Kidney (tissue), 14 donors: ENCODE measurements around the gene CUBN. TPM values are rescaled to one million over a fixed set of nuclear protein-coding genes. Genes with fewer than 3 reads are reported as not detected.

Experiments
- DNase-seq, 5 donors: peaks; one replicate each; pipeline ENCODE4 v3.0.0-alpha.2; 2013 to 2020
- FAIRE-seq: peaks from 2 replicates; lab custom pipeline; 2012; peaks lifted over from hg19 to GRCh38; lab: Jason Lieb, UNC
- H3K27ac ChIP-seq, 2 donors: one replicate each; pipeline ENCODE4 v1.7.0; 2013; ENCODE audit warnings: low read depth in 2 of 2, low read length in 2 of 2, inconsistent platforms in 1 of 2
- H3K27me3 ChIP-seq: one replicate; pipeline ENCODE4 v1.7.1; 2013; ENCODE audit warnings: low read length, inconsistent platforms; ENCODE audit not compliant: control insufficient read depth, insufficient read depth
- H3K36me3 ChIP-seq, 3 donors: one replicate each; pipeline versions ENCODE4 v1.7.0 to v1.7.1; 2013; ENCODE audit warnings: low read length in 3 of 3, control low read depth in 1 of 3, inconsistent platforms in 1 of 3; ENCODE audit not compliant: insufficient read depth in 3 of 3, control insufficient read depth in 2 of 3
- H3K4me1 ChIP-seq, 3 donors: one replicate each; pipeline versions ENCODE4 v1.7.0 to v1.7.1; 2013; ENCODE audit warnings: low read length in 3 of 3, inconsistent platforms in 1 of 3, low read depth in 1 of 3; ENCODE audit not compliant: control insufficient read depth in 2 of 3, insufficient read depth in 2 of 3
- H3K4me3 ChIP-seq, 3 donors: one replicate each; pipeline versions ENCODE4 v1.7.0 to v1.8.1; 2013; ENCODE audit warnings: low read length in 3 of 3, control low read depth in 1 of 3, inconsistent platforms in 1 of 3
- H3K9ac ChIP-seq, 3 donors: one replicate each; pipeline versions ENCODE4 v1.7.0 to v1.7.1; 2013; ENCODE audit warnings: low read length in 3 of 3, control low read depth in 1 of 3, inconsistent platforms in 1 of 3
- H3K9me3 ChIP-seq, 3 donors: one replicate each; pipeline versions ENCODE4 v1.7.0 to v1.7.1; 2013; ENCODE audit warnings: low read length in 3 of 3, control low read depth in 1 of 3, inconsistent platforms in 1 of 3; ENCODE audit not compliant: control insufficient read depth in 2 of 3, insufficient read depth in 1 of 3
- intact Hi-C: fragments of 100-400 bp; cut with DNase I; formaldehyde crosslinking; loops from one replicate; pipeline ENCODE4 v1.11.1; 2022
- polyA plus RNA-seq: library from polyadenylated mRNA; stranded (reverse); fragments of 350-450 nt; fragmentation: Illumina TruSeq; extraction: RNeasy Lipid Tissue Mini Kit (QIAGEN cat#74804); gene quantifications from one replicate; pipeline ENCODE4 v1.2.3, GENCODE V29; 2014; ENCODE audit warnings: low read depth, low replicate concordance; ENCODE audit not compliant: insufficient read depth
- total RNA-seq: library from RNA; stranded (reverse); fragmentation: NEBNext Ultra II Directional; extraction: Animal tissue kit (Norgen Biotek cat#: 25700); gene quantifications from one replicate; pipeline ENCODE4 v1.2.1, GENCODE V29; 2021
- TF ChIP-seq, protein P1 (sequence below): IDR thresholded peaks from 3 replicates; pipeline ENCODE4 v1.5.1; 2012; ENCODE audit warnings: mild to moderate bottlenecking, moderate library complexity, borderline replicate concordance; ENCODE audit not compliant: insufficient read depth; ENCODE audit errors: extremely low read depth
- donor health status: control.
- donor health status: control.
- donor health status: control.
- donor health status: control.
- donor health status: control.
- donor health status: DM: yes; HTN: yes; CAD: no.
- donor health status: Normal renal cell carcinoma (clear cell type).

Gene CUBN
- total and polyA plus RNA-seq, 2 donors from 2014 or later: 14.8 to 31.6 TPM

DNA sequence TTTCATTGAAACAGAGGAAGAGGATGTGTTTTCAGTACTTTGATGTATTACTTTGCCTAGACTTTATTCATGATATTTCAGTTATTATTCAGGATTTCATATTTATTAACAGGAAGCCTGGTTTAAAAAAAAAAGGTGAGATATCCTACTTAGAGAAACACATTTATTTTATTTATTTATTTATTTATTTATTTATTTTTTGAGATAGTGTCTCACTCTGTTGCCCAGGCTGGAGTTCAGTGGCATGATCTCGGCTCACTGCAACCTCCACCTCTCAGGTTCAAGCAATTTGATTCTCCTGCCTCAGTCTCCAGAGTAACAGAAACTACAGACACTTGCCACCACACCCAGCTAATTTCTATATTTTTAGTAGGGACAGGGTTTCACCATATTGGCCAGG lies 47.4 kb upstream of the CUBN start:
- H3K27ac ChIP-seq: no peak overlapping the region
- no peaks in the 10 kb centered on the region for H3K36me3 ChIP-seq
- DNase-seq (no peak), FAIRE-seq (no peak)
- intact Hi-C loops: no loop called here
- no peak overlapping the region for H3K4me3 ChIP-seq
- peaks cover 0 to 10% (median 3%) of the 10 kb centered on the region in 3 donors for H3K4me1 ChIP-seq
- no peaks in the 10 kb centered on the region for H3K27me3 ChIP-seq
- H3K9ac ChIP-seq: no peak overlapping the region
- no peaks in the 10 kb centered on the region for H3K9me3 ChIP-seq
- TF ChIP-seq, protein P1, sequence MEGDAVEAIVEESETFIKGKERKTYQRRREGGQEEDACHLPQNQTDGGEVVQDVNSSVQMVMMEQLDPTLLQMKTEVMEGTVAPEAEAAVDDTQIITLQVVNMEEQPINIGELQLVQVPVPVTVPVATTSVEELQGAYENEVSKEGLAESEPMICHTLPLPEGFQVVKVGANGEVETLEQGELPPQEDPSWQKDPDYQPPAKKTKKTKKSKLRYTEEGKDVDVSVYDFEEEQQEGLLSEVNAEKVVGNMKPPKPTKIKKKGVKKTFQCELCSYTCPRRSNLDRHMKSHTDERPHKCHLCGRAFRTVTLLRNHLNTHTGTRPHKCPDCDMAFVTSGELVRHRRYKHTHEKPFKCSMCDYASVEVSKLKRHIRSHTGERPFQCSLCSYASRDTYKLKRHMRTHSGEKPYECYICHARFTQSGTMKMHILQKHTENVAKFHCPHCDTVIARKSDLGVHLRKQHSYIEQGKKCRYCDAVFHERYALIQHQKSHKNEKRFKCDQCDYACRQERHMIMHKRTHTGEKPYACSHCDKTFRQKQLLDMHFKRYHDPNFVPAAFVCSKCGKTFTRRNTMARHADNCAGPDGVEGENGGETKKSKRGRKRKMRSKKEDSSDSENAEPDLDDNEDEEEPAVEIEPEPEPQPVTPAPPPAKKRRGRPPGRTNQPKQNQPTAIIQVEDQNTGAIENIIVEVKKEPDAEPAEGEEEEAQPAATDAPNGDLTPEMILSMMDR: no peak

GRCh38 chr10:17176091-17176490 lies 46.5 kb upstream of the CUBN start:
- no peaks in the 10 kb centered on the region for H3K9me3 ChIP-seq
- FAIRE-seq (no peak), DNase-seq (no peak)
- peaks cover 0 to 9% (median 0%) of the 10 kb centered on the region in 3 donors for H3K4me1 ChIP-seq
- intact Hi-C loops: no loop called here
- no peaks in the 10 kb centered on the region for H3K36me3 ChIP-seq
- no peak overlapping the region for H3K27ac ChIP-seq
- H3K4me3 ChIP-seq: no peak overlapping the region
- no peaks in the 10 kb centered on the region for H3K27me3 ChIP-seq
- peak overlapping the region in 1 of 3 donors; percentile 56 for H3K9ac ChIP-seq
- TF ChIP-seq, protein P1: no peak

- peak overlapping the region; percentile 10 to 42 for H3K27ac ChIP-seq
- H3K9ac ChIP-seq: peak overlapping the region in 1 of 3 donors; percentile 56
- FAIRE-seq: no peak
These were observed 45.9 kb upstream of the CUBN start for GRCh38 chr10:17175551-17175950.

More at GRCh38 chr10:17175551-17175950, 45.9 kb upstream of the CUBN start:
- no peaks in the 10 kb centered on the region for H3K27me3 ChIP-seq
- no peaks in the 10 kb centered on the region for H3K36me3 ChIP-seq
- H3K4me1 ChIP-seq: peaks cover 0 to 9% (median 0%) of the 10 kb centered on the region in 3 donors
- no peak for DNase-seq
- peak overlapping the region in 1 of 3 donors; percentile 54 for H3K4me3 ChIP-seq
- TF ChIP-seq, protein P1: no peak
- intact Hi-C loops: no loop called here
- no peaks in the 10 kb centered on the region for H3K9me3 ChIP-seq
